SW480 (cell line): Measurements from ENCODE around the gene CMIP.
A peak's percentile ranks its signal among the peaks of the same experiment; 100 is the strongest.

Source experiments
- DNase-seq: peaks from one replicate; pipeline ENCODE4 v3.0.0-alpha.2; 2016; ENCODE audit warnings: low spot score

The CMIP gene

DNA sequence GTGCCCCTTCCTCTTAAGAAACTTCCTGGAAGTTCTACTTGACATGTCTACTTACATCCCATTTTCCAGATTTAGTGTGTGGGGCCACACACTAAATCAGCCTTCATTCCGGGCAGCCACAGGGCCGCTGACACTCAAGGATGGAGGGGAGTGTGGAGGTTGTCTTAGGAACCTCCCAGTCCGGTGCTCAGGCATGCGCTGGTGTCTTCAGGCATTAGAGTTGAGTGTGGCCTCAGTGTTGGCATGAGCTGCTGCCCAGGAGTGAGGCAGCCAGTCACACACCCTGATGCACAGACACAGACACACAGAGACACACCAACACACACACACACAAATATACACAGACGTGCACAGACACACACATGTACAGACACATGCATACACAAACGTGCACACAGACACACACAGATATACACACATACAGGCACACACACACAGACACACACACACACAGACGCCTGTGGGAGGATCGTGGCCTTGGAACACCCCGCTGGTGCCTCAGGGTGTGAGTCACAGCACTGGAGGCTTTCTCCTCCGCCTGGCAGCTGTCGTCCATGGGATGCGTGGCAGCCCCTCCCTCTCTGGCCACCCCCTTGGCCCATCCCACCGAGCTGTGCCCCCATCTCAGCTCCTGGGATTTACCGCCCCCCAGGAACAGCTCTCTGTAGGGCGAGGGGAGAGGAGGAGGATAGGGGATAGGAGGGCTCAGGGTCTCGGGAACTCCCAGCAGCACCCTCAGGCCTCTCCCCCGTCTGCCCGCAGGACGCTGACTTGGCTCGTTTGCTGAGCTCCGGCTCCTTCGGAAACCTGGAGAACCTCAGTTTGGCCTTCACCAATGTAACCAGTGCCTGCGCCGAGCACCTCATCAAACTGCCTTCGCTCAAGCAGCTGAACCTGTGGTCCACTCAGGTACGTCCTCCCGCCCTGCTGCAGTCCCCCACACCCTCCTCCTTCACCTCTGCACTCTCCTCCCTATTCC lies 258.9 kb downstream of the CMIP start:
- no peak for DNase-seq

DNA sequence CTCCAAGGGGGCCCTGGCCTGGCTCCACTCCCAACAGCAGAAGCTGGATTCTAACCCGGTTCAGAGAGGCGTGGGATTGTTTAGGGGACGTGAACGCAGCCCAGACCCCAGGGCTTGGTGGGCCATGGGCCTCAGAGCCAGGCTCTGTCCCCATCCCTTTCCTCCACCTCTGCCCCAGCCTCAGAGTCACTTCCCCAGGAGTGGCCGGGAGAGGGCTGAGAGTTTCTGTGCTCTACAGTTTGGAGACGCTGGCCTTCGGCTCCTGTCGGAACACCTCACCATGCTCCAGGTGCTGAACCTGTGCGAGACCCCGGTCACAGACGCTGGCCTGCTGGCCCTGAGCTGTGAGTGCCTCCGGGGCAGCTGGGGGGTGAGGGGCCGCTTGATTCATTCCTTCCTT lies 260.7 kb downstream of the CMIP start:
- no peak for DNase-seq

DNA sequence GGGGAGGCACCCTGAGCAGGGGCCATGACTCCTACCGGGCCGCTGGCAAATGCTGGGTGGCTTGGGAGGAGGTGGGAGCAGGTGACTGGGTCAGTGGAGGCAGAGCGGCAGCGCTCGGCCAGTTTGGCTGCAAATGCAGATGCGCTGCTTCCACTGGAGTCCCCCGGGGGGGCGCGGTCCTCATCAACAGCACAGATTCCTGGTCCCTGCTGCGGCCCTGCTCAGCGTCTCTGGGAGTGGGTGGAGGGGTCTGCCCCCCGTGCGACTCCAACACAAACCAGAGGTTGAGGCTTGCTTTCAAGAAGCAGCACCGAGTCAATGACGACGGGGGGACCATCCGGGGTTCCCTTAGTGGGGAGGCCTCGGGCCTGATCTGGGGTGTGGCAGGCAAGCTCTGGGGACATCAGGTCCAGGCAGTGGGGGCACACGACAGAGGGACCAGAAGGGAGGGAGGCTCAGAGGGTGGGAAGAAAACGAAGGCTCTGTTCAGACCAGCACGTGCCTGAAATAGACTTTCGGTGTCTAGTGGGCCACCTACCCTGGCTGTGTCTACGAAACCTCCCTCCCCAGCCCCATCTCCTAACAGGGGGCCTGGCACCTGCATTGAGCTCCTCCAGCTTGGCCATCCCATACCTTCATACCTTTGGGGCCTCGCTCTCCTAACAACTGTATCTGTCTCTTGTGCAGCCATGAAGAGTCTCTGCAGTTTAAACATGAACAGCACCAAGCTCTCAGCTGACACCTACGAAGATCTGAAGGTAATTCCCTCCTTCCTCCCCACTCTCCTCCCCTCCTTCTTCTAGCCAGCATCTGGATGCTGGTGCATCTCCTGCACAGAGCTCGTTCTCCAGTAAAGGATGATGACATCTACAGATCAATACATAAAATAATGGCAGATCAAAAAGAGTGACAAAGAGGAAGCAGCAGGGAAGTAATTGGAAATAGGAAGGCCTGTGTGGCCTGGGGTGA lies 262.0 kb downstream of the CMIP start:
- DNase-seq: no peak

- no peak for DNase-seq
These were observed 263.0 kb downstream of the CMIP start for GRCh38 chr16:81707411-81708265.

GRCh38 chr16:81708266-81709015 lies 263.8 kb downstream of the CMIP start:
- DNase-seq: no peak

DNA sequence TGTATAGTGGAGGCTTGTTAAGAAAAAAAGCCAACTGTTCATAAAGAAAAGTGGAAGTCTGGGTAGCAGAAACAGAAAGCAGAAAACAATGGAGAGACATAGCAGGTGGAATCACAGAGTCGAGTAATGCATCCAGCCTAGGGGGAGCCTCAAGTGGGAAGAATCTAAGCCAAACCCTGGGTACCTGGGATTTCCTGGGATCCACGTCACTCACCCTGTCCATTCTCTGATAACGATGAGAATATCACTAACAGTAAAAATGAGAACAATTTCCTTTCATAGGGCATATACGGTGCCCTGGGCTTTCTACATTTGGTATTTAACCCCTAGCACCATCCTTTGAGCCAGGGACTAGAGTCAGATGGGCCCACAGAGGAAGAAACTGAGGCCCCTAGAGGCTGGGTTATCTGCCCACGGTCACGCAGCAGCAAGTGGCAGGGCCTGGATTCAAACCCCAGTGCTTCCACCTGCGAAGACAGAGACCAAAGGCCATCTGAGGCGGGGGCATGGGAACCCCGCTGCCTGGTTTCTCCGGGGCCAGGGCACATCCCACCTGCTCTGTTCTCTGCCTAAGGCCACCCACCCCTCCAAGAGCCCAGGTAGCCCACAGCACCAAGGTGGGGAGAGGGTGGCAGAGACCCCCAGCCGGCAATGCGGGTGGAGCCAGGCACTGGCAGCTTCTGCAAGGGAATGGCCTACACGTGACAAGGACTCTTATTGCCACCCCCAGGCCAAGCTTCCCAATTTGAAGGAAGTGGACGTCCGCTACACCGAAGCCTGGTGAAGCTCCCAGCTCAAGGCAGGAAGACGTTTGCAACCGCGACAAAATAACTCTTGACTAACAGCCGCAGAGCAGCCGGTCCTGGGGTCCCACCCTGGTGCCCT lies 264.6 kb downstream of the CMIP start:
- DNase-seq: no peak

DNA sequence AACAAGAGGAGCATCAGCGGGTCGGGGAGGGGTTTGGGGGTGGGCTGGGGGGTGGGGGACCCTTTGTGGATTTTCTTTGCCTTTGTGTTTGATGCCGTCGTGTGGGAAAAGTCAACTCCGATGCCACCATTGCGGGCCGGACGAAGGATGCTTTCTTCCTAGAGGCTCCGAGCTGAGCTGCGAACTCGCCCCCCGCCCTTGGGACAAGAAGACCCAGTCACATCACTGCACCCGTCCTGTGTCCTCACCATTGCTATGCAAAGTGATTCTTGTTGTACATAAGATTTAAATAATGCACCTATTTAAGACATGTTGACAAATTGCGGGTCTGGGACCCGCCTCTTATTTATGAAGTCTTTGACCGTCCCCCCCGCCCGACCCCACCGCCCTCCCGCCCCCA lies 265.4 kb downstream of the CMIP start:
- DNase-seq: no peak

DNA sequence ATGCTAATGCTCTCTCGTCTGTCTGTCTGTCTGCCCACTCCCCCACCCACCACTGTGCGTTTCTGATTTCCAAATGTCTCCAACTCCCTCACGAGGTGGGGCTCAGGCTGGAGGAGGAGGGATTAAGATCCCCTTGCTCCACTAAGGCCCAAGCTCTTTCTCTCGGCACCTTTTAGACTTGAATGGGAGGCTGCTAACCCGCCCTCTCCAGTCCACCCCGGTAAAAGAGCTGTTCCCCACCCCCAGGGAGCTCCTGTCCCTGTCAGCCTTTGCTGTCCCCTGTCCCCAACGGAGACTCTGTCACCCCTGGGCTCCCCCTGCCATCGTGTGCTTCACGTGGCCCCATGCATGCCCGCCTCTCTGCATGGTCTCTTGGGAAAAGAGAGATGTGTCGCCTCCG lies 266.0 kb downstream of the CMIP start:
- DNase-seq: no peak

DNA sequence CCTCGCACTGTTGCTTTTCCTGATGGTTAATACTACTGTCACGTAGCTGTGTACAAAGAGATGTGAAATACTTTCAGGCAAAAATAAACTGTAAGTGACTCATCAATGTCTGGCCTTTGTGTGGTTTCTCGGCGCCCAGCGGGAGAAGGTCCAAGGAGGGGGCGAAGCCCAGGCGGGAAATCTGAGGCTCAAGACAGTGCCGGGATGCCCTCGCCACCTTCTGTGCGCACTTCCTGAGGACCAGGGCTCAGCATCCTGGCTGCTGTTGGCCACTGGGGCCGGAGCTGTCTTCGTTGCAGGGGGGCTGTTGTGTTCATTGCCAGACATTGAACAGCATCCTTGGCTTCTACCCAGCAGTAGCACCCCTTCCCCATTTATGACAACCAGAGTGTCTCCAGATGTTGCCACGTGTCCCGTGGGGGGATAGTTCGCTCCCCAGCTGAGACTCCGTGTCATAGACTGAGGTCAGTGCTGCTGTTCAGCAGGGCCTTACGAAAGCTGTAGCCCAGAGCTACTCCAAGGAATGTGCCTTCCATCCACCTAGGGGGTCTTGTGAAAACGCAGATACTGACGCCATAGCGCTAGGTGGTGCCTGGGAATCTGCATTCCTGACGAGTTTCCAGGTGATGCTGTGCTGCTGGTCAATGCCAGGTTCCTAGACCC lies 267.2 kb downstream of the CMIP start:
- DNase-seq: peak; percentile 71

DNA sequence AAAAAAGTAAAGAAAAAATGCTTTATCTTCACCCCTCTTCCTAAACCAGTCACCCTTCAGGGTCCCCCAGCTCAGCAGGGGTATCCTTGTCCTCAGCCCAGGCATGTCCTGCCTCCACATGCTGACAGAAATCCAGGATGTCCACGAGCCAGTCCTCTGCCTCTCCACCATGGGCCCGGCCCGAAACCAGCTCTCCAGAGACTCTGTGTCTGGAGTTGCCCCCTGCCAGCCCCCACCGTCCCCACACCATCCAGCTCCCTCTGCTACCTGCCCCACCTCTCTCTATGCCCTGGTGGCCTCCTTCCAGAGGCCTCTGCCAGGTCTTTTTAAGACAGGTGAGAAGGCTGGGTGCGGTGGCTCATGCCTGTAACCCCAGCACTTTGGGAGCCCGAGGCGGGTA lies 268.1 kb downstream of the CMIP start:
- no peak for DNase-seq

DNA sequence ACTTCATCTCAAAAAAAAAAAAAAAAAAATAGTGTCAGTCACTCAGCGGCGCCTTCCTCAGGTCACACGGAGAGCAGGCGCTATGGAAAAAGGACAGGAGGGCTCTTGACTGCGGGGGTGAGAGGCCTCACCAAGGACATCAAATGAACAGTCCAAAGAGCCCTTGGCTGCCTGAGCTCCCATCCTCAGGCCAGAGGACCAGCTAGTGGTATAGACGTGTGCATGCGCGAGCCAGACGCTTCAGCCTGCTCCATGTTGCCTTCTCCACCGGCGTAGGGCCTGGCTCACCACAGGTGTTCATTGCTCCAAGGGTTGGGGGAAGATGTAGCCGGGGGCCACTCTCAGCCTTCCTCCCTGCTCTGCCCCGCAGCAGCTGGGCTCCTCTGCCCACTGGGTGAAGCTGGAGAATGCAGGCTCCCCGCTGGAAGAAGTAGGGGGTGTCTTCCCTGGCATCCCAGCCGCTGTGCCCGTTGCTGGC lies 268.7 kb downstream of the CMIP start:
- no peak for DNase-seq

GRCh38 chr16:81713796-81714195 lies 269.2 kb downstream of the CMIP start:
- DNase-seq: no peak

- DNase-seq: no peak
These were observed 270.0 kb downstream of the CMIP start for GRCh38 chr16:81714583-81714982.

GRCh38 chr16:81715358-81716196 lies 271.0 kb downstream of the CMIP start:
- DNase-seq: no peak

DNA sequence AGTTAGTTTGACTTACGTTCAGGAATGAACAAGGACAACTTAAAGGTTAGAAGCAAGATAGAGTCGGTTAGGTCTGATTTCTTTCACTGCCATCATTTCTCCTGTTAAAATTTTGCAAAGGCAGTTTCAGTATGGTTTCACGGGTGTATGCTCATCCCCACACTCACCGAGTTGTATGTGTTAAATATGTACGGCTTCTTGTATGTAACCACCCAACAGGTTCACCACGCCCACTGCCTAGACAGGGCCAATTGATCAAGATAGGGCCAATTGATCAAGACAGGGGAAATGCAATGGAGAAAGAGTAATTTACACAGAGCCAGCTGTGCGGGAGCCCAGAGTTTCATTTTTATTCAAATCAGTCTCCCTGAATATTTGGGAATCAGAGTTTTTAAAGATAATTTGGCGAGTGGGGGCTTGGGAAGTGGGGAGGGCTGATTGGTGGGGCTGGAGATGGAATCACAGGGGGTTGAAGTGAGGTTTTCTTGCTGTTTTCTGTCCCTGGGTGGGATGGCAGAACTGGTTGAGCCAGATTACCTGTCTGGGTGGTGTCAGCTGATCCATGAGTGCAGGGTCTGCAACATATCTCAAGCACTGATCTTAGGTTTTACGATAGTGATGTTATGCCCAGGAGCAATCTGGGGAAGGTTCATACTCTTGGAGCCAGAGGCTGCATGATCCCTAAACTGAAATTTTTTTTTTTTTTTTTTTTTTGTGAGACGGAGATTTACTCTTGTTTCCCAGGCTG lies 272.0 kb downstream of the CMIP start:
- no peak for DNase-seq

DNA sequence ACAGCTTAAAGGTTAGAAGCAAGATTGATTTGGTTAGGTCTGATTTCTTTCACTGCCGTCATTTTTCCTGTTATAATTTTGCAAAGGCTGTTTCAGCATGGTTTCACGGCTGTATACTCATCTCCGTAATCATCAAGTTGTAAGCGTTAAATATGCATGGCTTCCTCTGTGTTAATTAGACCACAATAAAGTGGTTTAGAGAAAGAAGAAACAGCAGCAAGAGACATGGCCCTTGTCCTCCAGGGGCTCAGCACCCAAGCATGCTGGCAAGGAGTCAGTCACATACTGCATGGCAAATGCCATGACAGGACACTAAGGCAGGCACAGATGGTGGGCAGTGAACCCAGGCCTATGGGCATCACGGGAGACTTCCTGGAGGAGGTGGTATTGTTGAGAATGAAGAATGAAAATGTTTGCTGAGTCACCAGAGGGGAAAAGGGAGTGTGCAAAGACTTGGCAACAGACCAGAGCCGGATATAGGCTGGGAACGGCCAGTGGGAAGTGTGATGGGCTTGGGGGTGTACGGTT lies 273.1 kb downstream of the CMIP start:
- DNase-seq: no peak

- no peak for DNase-seq
These were observed 274.0 kb downstream of the CMIP start for GRCh38 chr16:81718637-81719036.
